Left lung (tissue), 10 donors: Measurements from ENCODE around the gene BPIFB1. TPM values are rescaled to one million over a fixed set of nuclear protein-coding genes. Genes with fewer than 3 reads are reported as not detected.

Experiments used
- ATAC-seq: fragments of 200-7000 bp; cut with Tn5 transposase; one replicate; pipeline ENCODE4 v1.9.1; 2020; ENCODE audit warnings: moderate library complexity
- DNase-seq, 4 donors: peaks; one replicate each; pipeline ENCODE4 v3.0.0-alpha.2; 2013 to 2020
- H3K27ac ChIP-seq, 2 donors: fragments of 200-600 bp; sonication (generic) in 1 of 2; one replicate each; pipeline versions ENCODE4 v1.5.0 to v1.8.0; 2020 to 2021
- H3K27me3 ChIP-seq, 2 donors: fragments of 200-600 bp; sonication (generic) in 1 of 2; one replicate each; pipeline versions ENCODE4 v1.5.0 to v1.8.0; 2020 to 2021
- H3K36me3 ChIP-seq, 2 donors: fragments of 200-600 bp; sonication (generic) in 1 of 2; one replicate each; pipeline versions ENCODE4 v1.5.0 to v1.8.0; 2020 to 2021
- H3K4me1 ChIP-seq, 2 donors: fragments of 200-600 bp; one replicate each; pipeline ENCODE4 v1.8.0; 2021
- H3K4me3 ChIP-seq, 2 donors: fragments of 200-600 bp; sonication (generic) in 1 of 2; one replicate each; pipeline versions ENCODE4 v1.5.0 to v1.8.0; 2020 to 2021; ENCODE audit warnings: mild to moderate bottlenecking in 1 of 2
- H3K9me3 ChIP-seq, 2 donors: fragments of 200-600 bp; sonication (generic) in 1 of 2; one replicate each; pipeline versions ENCODE4 v1.5.0 to v1.8.0; 2020 to 2021
- intact Hi-C, 2 donors: fragments of 100-400 bp; cut with DNase I; formaldehyde crosslinking; loops; one replicate each; pipeline versions ENCODE4 v1.11.2 to v1.14.2; 2022
- polyA plus RNA-seq, 6 donors: library from polyadenylated mRNA; unstranded; fragments of 120-200 nt; gene quantifications; one replicate each; pipeline ENCODE4 v1.2.1, GENCODE V29; 2013; ENCODE audit not compliant: insufficient read length in 6 of 6
- total RNA-seq, 2 donors: library from RNA; stranded (reverse); fragmentation: NEBNext Ultra II Directional; extraction: Animal tissue kit (Norgen Biotek cat#: 25700); gene quantifications; one replicate each; pipeline ENCODE4 v1.2.1, GENCODE V29; 2021
- TF ChIP-seq, protein P1 (sequence below), 2 donors: fragments of 200-600 bp; sonication (generic) in 1 of 2; IDR thresholded peaks; one replicate each; pipeline versions ENCODE4 v1.5.0 to v1.8.0; 2021; ENCODE audit warnings: antibody characterized with exemption in 2 of 2
- donor health status: DM: no; HTN: yes; CAD: no.
- donor health status: DM: no; HTN: no; CAD: no.

BPIFB1 gene
- total and polyA plus RNA-seq, 8 donors = 0.11 to 121 (median 0.19) TPM; not detected in 4

DNA sequence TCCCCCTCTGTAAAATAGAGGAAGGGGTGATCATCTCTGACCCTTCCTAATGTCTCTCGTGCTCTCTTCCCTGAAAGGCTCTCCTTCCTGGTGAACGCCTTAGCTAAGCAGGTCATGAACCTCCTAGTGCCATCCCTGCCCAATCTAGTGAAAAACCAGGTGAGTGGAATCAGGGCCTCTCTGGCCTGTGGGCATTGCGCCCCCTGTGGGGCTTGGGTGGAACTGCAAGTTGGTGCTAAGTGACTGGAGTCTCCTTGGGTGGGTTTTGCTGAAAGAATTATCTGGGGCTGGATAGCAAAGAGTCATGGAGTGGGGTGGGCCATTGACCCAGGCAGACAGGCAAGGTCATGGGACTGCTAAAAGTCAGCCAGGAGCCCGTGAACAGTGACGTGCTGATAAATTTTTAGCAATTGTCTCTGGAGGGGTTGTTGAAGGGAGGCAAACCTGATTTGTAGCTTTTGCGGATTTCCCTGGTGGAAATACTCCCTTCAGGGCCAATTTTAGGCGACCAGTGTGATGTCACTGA, 8.9 kb downstream of the BPIFB1 start:
- Histone ChIP-seq H3K4me1 (no peaks in the 10 kb centered on the region), H3K27ac (no peak overlapping the region), H3K9me3 (no peaks in the 10 kb centered on the region), H3K4me3 (no peak overlapping the region), H3K36me3 (no peaks in the 10 kb centered on the region), H3K27me3 (peaks cover 0 to 20% of the 10 kb centered on the region in 2 donors)
- DNase-seq = peak in 2 of 4 donors; percentile 13 to 84
- peak; percentile 87 for ATAC-seq
- intact Hi-C loops = loop anchor here in 1 of 2 donors (10.0 kb wide), 1 partner anchor 387 kb away; no protein-coding TSS in a partner anchor
- TF ChIP-seq, protein P1, sequence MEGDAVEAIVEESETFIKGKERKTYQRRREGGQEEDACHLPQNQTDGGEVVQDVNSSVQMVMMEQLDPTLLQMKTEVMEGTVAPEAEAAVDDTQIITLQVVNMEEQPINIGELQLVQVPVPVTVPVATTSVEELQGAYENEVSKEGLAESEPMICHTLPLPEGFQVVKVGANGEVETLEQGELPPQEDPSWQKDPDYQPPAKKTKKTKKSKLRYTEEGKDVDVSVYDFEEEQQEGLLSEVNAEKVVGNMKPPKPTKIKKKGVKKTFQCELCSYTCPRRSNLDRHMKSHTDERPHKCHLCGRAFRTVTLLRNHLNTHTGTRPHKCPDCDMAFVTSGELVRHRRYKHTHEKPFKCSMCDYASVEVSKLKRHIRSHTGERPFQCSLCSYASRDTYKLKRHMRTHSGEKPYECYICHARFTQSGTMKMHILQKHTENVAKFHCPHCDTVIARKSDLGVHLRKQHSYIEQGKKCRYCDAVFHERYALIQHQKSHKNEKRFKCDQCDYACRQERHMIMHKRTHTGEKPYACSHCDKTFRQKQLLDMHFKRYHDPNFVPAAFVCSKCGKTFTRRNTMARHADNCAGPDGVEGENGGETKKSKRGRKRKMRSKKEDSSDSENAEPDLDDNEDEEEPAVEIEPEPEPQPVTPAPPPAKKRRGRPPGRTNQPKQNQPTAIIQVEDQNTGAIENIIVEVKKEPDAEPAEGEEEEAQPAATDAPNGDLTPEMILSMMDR (IDR thresholded peaks at IDR 0.05) = peak; percentile 81 to 86

DNA sequence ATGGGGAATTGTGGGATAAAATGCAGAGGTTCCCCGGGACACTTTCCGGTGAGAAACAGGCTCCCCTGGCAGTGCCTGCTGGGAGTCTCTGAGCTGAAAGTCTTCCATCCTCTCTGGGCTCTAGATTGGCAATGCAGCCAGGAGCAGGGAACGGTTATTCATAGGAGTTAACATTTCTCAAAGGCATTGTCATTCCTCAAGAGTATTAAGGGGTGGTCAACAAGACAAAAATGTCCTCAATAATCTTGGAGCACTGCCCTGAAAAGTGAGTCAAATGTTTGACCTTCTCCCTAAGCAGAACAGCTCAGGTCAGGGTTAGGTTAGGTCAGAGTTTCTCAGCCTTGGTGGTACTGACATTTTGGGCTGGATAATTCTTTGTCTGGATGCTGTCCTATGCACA, 13.2 kb downstream of the BPIFB1 start:
- DNase-seq (no peak), ATAC-seq (no peak)
- intact Hi-C loops = loop anchor here in 1 of 2 donors (10.0 kb wide), 1 partner anchor 391 kb away; no protein-coding TSS in a partner anchor
- peaks cover 0 to 32% of the 10 kb centered on the region in 2 donors for H3K27me3 ChIP-seq
- H3K36me3 ChIP-seq = no peaks in the 10 kb centered on the region
- no peak overlapping the region for H3K4me3 ChIP-seq
- peaks cover 0 to 6% of the 10 kb centered on the region in 2 donors for H3K4me1 ChIP-seq
- H3K9me3 ChIP-seq = no peaks in the 10 kb centered on the region
- TF ChIP-seq, protein P1 (IDR thresholded peaks at IDR 0.05) = no peak
- no peak overlapping the region for H3K27ac ChIP-seq

DNA sequence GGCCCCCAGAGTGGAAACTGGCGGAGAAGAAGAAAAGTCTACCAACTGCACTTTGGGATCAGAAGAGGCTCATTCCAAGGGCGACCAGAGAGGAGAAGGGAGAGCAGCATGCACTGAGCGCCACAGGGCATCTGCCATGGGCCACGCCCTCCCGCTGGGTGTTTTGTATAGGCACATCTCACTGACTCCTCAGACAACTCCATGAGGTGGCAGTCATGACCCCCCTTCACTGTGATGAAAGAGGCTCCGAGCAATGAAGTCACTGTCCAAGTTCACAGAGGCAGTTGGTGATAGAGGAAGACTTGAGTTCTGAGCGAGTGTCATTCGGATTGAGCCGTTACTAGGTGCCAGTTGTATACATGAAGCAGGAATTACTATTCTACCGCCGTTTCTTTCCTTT, 15.4 kb downstream of the BPIFB1 start:
- TF ChIP-seq, protein P1 (IDR thresholded peaks at IDR 0.05) = no peak
- Histone ChIP-seq H3K4me3 (no peak overlapping the region), H3K4me1 (peaks cover 0 to 6% of the 10 kb centered on the region in 2 donors), H3K36me3 (no peaks in the 10 kb centered on the region), H3K27ac (no peak overlapping the region), H3K27me3 (peaks cover 0 to 18% of the 10 kb centered on the region in 2 donors), H3K9me3 (no peaks in the 10 kb centered on the region)
- ATAC-seq = no peak
- DNase-seq = no peak
- intact Hi-C loops = loop anchor here in 1 of 2 donors (10.0 kb wide), 1 partner anchor 394 kb away; no protein-coding TSS in a partner anchor

DNA sequence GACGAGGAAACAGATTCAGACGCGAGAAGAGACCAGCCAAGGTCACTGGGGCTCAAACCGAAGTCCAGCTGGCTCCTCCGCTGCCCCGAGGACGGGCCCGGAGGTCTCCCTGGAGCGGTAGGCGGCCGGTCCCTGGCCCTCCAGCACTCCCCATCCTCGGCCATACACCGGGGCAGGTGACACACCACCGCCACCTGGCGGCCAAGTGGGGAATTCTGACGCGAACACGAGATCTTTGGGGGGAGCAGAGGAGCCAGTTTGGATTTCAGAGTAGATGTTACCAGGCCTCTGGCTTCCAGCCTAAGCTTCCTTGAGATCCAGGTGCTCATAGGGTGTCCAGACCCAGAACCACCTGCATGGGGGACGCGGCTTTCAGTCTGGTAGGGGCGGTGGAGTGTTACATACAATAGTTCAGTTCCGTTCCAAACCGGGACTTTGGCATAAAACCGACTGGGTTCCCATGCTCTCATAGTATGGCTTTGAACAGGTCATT, 16.1 kb downstream of the BPIFB1 start:
- TF ChIP-seq, protein P1 (IDR thresholded peaks at IDR 0.05) = peak; percentile 79 to 83
- no peak overlapping the region for H3K27ac ChIP-seq
- intact Hi-C loops = loop anchor here in 1 of 2 donors (10.0 kb wide), 1 partner anchor 394 kb away; no protein-coding TSS in a partner anchor
- no peaks in the 10 kb centered on the region for H3K36me3 ChIP-seq
- ATAC-seq (peak; percentile 93), DNase-seq (peak; percentile 15 to 92 (median 54))
- H3K9me3 ChIP-seq = no peaks in the 10 kb centered on the region
- no peak overlapping the region for H3K4me3 ChIP-seq
- H3K27me3 ChIP-seq = peaks cover 0 to 18% of the 10 kb centered on the region in 2 donors
- H3K4me1 ChIP-seq = peaks cover 0 to 6% of the 10 kb centered on the region in 2 donors

DNA sequence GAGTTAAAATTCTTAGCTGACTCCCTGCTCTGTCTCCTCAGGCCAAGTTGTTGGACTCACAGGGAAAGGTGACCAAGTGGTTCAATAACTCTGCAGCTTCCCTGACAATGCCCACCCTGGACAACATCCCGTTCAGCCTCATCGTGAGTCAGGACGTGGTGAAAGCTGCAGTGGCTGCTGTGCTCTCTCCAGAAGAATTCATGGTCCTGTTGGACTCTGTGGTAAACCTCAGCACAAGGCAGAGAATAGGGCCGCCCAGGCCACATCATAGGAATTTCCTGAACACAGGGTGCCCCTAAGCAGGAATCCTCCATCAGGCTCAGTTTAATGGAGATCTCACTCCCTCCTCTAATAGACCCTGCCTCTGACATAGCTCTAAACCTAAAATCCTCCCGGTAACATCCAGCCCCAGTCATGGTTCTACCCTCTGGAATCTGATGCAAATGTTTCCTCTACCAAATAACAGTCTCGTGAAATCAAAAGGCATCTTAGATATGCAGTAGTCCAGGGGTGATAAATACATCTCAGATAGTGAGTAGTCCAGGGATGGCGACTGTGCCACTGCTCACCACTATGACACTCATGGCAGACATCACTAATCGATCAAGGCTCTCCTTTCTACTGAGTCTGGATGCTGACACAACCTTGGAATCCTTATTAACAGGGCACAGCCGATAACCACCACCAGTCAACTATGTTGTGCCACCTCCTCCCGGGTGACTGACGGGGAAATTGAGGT, 18.3 kb downstream of the BPIFB1 start:
- no peak overlapping the region for H3K4me3 ChIP-seq
- H3K27me3 ChIP-seq = peaks cover 0 to 18% of the 10 kb centered on the region in 2 donors
- no peaks in the 10 kb centered on the region for H3K9me3 ChIP-seq
- intact Hi-C loops = no loop called here
- DNase-seq (no peak), ATAC-seq (no peak)
- TF ChIP-seq, protein P1 (IDR thresholded peaks at IDR 0.05) = no peak
- peaks cover 0 to 6% of the 10 kb centered on the region in 2 donors for H3K4me1 ChIP-seq
- H3K36me3 ChIP-seq = no peaks in the 10 kb centered on the region
- H3K27ac ChIP-seq = no peak overlapping the region
